GM18505 (cell line): ENCODE data around the gene LLPH.

Experiments used
- ATAC-seq: cut with Tn5 transposase; IDR thresholded peaks from one replicate; pipeline ENCODE4 v1.9.1; 2021; ENCODE audit not compliant: unreplicated experiment
- POLR2A ChIP-seq: IDR thresholded peaks from 4 replicates; pipeline ENCODE4 v1.6.1; 2011; ENCODE audit warnings: borderline replicate concordance; ENCODE audit not compliant: insufficient read depth, insufficient read length; ENCODE audit errors: extremely low read depth

LLPH gene

GRCh38 chr12:66092559-66093269 lies 37.8 kb downstream of the LLPH start:
- no peak for ATAC-seq
- TF ChIP-seq POLR2A: no peak

- TF ChIP-seq POLR2A: no peak
- ATAC-seq: no peak
Measured at GRCh38 chr12:66090157-66090556, 40.4 kb downstream of the LLPH start.

- no peak for ATAC-seq
- TF ChIP-seq POLR2A: no peak
Measured at GRCh38 chr12:66087365-66087943, 43.1 kb downstream of the LLPH start.

GRCh38 chr12:66085998-66086397 lies 44.6 kb downstream of the LLPH start:
- no peak for TF ChIP-seq POLR2A
- no peak for ATAC-seq

DNA sequence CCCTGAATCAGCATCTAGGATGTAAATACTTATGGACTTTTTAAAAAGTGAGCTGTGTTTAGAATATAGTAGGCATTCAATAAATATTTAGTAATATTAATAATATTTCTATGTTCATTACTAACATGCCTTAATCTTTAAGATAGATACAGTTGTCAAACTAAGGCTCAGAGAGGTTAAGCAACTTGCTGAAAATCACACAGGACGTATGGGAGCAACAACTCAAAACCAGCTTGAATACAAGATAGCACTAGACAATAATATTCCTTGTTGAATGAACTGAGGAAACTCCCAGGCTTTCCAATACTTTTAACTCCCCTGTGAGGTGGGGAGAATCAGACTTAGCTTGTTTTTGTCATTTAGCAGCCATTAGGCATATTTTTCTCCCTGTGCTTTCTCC lies 45.3 kb downstream of the LLPH start:
- no peak for ATAC-seq
- TF ChIP-seq POLR2A: no peak

- no peak for TF ChIP-seq POLR2A
- no peak for ATAC-seq
Measured at GRCh38 chr12:66083766-66084165, 46.8 kb downstream of the LLPH start.

DNA sequence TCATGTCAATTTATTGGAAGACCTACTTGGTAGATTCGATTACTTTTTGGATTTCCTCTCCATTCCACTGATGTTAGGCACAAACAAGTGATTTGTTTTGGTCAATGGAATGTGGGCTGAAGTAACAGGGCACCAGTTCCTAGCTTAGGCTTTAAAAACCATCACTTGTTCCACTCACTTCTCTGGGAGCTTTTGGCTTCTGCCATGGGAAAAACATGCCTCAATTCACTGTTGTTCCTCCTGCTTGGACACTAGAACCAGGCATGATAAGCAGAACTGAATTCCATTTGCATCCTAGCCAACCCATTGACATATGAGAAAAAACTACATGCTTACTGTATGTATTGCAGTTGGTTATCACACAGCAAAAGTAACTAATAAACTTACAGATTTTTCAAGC lies 47.8 kb downstream of the LLPH start:
- no peak for TF ChIP-seq POLR2A
- no peak for ATAC-seq

- no peak for TF ChIP-seq POLR2A
- ATAC-seq: no peak
Measured at GRCh38 chr12:66080791-66081190, 49.8 kb downstream of the LLPH start.

GRCh38 chr12:66077542-66077941 lies 53.0 kb downstream of the LLPH start:
- ATAC-seq: no peak
- no peak for TF ChIP-seq POLR2A

DNA sequence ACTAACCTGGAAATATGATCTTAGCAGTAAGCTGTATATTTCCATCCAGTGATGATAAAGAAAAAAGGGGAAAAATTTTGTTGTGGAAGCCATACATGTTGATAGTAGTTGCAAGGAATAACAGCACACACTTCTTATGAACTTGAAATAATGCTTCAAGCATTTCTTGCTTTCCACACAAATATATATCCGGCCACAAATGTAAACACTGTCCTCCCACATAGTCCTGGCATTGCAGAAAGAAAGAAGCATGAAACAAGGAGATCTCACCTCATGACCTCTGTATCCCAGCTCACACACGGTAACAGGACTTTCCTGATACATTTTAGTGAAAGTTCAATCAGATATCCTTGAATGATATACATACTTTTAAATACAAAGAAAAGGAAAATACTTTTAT lies 56.0 kb downstream of the LLPH start:
- no peak for ATAC-seq
- TF ChIP-seq POLR2A: no peak

DNA sequence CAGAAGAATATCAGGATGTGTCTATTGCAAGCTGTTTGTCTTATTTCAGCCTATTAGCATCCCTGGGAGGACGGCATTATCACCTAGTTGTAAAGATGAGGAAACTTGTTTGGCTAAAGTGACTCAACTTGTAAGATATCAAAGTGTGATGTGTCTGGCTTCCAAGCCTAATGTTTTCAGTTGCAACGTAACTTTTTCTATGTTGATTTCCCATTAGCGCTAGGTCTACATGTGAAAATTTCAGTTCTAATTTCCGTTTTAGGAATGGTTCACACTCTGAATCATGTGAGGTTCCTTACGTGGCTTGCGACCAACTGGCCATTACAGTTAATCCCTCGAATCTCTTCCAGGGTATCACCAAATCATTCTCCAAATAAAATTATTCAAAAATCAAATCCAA lies 58.0 kb downstream of the LLPH start:
- ATAC-seq: peak; percentile 50

GRCh38 chr12:66072135-66072534 lies 58.4 kb downstream of the LLPH start:
- ATAC-seq: peak; percentile 71

More for the DNA sequence above, 58.0 kb downstream of the LLPH start:
- TF ChIP-seq POLR2A: no peak

DNA sequence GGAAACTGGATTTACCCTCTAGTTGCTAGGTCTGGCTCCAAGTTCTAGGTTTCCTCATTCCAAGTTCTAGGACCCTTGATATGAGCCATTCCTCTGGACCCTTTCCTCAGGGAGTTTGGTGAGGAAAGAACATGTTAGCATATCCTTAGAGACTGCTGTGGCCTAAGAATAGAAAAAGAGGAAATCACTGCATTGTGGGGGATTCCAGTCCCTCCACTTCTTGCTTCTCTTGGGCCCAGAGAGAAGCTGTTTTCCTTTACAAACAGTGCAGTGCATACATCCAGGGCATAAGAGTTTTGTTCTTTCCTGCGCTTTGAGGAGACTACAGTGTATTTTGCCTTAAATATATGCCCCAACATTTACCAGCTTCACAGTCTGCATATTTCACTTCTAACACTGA lies 59.0 kb downstream of the LLPH start:
- TF ChIP-seq POLR2A: no peak
- ATAC-seq: no peak

More at GRCh38 chr12:66072135-66072534, 58.4 kb downstream of the LLPH start:
- no peak for TF ChIP-seq POLR2A

- TF ChIP-seq POLR2A: no peak
- ATAC-seq: no peak
Measured at GRCh38 chr12:66070378-66071120, 60.0 kb downstream of the LLPH start.
